Measurements from ENCODE around the gene COL16A1.

COL16A1 gene

GRCh38 chr1:31733389-31734219 lies 29.8 kb upstream of the COL16A1 start:
- no peak for DNase-seq (ENCODE audit: low read depth in 2 of 2, low spot score in 1 of 2)

GRCh38 chr1:31732751-31733289 lies 29.0 kb upstream of the COL16A1 start:
- no peak for DNase-seq (ENCODE audit: low read depth in 2 of 2, low spot score in 1 of 2)

GRCh38 chr1:31732343-31732742 lies 28.5 kb upstream of the COL16A1 start:
- DNase-seq (ENCODE audit: low read depth in 2 of 2, low spot score in 1 of 2) = no peak

- DNase-seq (ENCODE audit: low read depth in 2 of 2, low spot score in 1 of 2) = no peak
Observed at GRCh38 chr1:31731049-31731565, 27.3 kb upstream of the COL16A1 start.

GRCh38 chr1:31730336-31731048 lies 26.7 kb upstream of the COL16A1 start:
- DNase-seq (ENCODE audit: low read depth in 2 of 2, low spot score in 1 of 2) = no peak

GRCh38 chr1:31727849-31728248 lies 24.0 kb upstream of the COL16A1 start:
- DNase-seq (ENCODE audit: low read depth in 2 of 2, low spot score in 1 of 2) = no peak

GRCh38 chr1:31727195-31727594 lies 23.4 kb upstream of the COL16A1 start:
- no peak for DNase-seq (ENCODE audit: low read depth in 2 of 2, low spot score in 1 of 2)

- DNase-seq (ENCODE audit: low read depth in 2 of 2, low spot score in 1 of 2) = no peak
Observed at GRCh38 chr1:31726715-31727114, 22.9 kb upstream of the COL16A1 start.

- no peak for DNase-seq (ENCODE audit: low read depth in 2 of 2, low spot score in 1 of 2)
Observed at GRCh38 chr1:31725777-31726535, 22.1 kb upstream of the COL16A1 start.

GRCh38 chr1:31725134-31725533 lies 21.3 kb upstream of the COL16A1 start:
- no peak for DNase-seq (ENCODE audit: low read depth in 2 of 2, low spot score in 1 of 2)

GRCh38 chr1:31723828-31724359 lies 20.1 kb upstream of the COL16A1 start:
- no peak for DNase-seq (ENCODE audit: low read depth in 2 of 2, low spot score in 1 of 2)

GRCh38 chr1:31718327-31718897 lies 14.6 kb upstream of the COL16A1 start:
- DNase-seq (ENCODE audit: low read depth in 2 of 2, low spot score in 1 of 2) = no peak

- DNase-seq (ENCODE audit: low read depth in 2 of 2, low spot score in 1 of 2) = no peak
Observed at GRCh38 chr1:31717341-31717740, 13.5 kb upstream of the COL16A1 start.

GRCh38 chr1:31715873-31716220 lies 12.0 kb upstream of the COL16A1 start:
- no peak for DNase-seq (ENCODE audit: low read depth in 2 of 2, low spot score in 1 of 2)

- DNase-seq (ENCODE audit: low read depth in 2 of 2, low spot score in 1 of 2) = no peak
Observed at GRCh38 chr1:31715087-31715872, 11.5 kb upstream of the COL16A1 start.

GRCh38 chr1:31714442-31715086 lies 10.7 kb upstream of the COL16A1 start:
- DNase-seq (ENCODE audit: low read depth in 2 of 2, low spot score in 1 of 2) = no peak

GRCh38 chr1:31712630-31713029 lies 8.8 kb upstream of the COL16A1 start:
- no peak for DNase-seq (ENCODE audit: low read depth in 2 of 2, low spot score in 1 of 2)

GRCh38 chr1:31712068-31712467 lies 8.3 kb upstream of the COL16A1 start:
- no peak for DNase-seq (ENCODE audit: low read depth in 2 of 2, low spot score in 1 of 2)

- DNase-seq (ENCODE audit: low read depth in 2 of 2, low spot score in 1 of 2) = no peak
Observed at GRCh38 chr1:31708324-31708723, 4.5 kb upstream of the COL16A1 start.
